Epithelial cell of proximal tubule (primary cell): ENCODE measurements around the gene CPB2. TPM values are rescaled to one million over a fixed set of nuclear protein-coding genes. Genes with fewer than 3 reads are reported as not detected.

Experiments
- DNase-seq: peaks from one replicate; pipeline ENCODE4 v3.0.0-alpha.2; 2011; ENCODE audit warnings: low read depth
- H3K4me3 ChIP-seq: 2 replicates; pipeline ENCODE4 v1.5.1; 2011; ENCODE audit warnings: low read depth, mild to moderate bottlenecking, low read length
- CTCF ChIP-seq: conservative IDR thresholded peaks from 2 replicates; pipeline ENCODE4 v1.5.1; 2012; ENCODE audit warnings: low read depth, mild to moderate bottlenecking, low read length
- total RNA-seq: library from RNA; depleted of rRNA; stranded (reverse); fragments of >200 nt; gene quantifications from 2 replicates; pipeline ENCODE4 v1.2.3, GENCODE V29; 2015

The CPB2 gene
- total RNA-seq, 1 donor from 2014 or later = not detected

GRCh38 chr13:46127358-46128023 is 22.7 kb upstream of the CPB2 start:
- H3K4me3 ChIP-seq = no peak overlapping the region
- no peak for DNase-seq
- no peak for TF ChIP-seq CTCF

GRCh38 chr13:46126552-46127357 is 21.9 kb upstream of the CPB2 start:
- peak; percentile 98 for TF ChIP-seq CTCF
- no peak overlapping the region for H3K4me3 ChIP-seq
- no peak for DNase-seq

- no peak for TF ChIP-seq CTCF
- no peak overlapping the region for H3K4me3 ChIP-seq
- DNase-seq = no peak
These were observed 21.2 kb upstream of the CPB2 start for GRCh38 chr13:46126056-46126455.

- TF ChIP-seq CTCF = no peak
- no peak overlapping the region for H3K4me3 ChIP-seq
- no peak for DNase-seq
These were observed 20.4 kb upstream of the CPB2 start for GRCh38 chr13:46124967-46125933.

- H3K4me3 ChIP-seq = no peak overlapping the region
- no peak for TF ChIP-seq CTCF
- DNase-seq = no peak
These were observed 19.7 kb upstream of the CPB2 start for GRCh38 chr13:46124531-46124966.

GRCh38 chr13:46122304-46122703 is 17.5 kb upstream of the CPB2 start:
- H3K4me3 ChIP-seq = no peak overlapping the region
- DNase-seq = no peak
- no peak for TF ChIP-seq CTCF
